ENCODE data around the gene TRNP1.

- no peak for TF ChIP-seq CTCF (IDR thresholded peaks at IDR 0.05)
- TF ChIP-seq POLR2AphosphoS5 (IDR thresholded peaks at IDR 0.05; ENCODE audit: insufficient read depth in 1 of 2, low read depth in 1 of 2) = no peak
These were observed 16.6 kb upstream of the TRNP1 start for GRCh38 chr1:26976621-26977510.
